GM18873 (cell line): Measurements from ENCODE around the gene GGACT.

ENCODE experiments used
- ATAC-seq: cut with Tn5 transposase; IDR thresholded peaks from one replicate; pipeline ENCODE4 v1.9.1; 2021; ENCODE audit warnings: mild to moderate bottlenecking, moderate library complexity, moderate number of reproducible peaks; ENCODE audit not compliant: unreplicated experiment, low FRiP score

The GGACT gene

GRCh38 chr13:100490692-100491091 is 97.9 kb downstream of the GGACT start:
- ATAC-seq = no peak

- no peak for ATAC-seq
Measured at GRCh38 chr13:100485265-100485664, 103.3 kb downstream of the GGACT start.

- no peak for ATAC-seq
Measured at GRCh38 chr13:100484702-100485101, 103.9 kb downstream of the GGACT start.

GRCh38 chr13:100483841-100484381 is 104.7 kb downstream of the GGACT start:
- no peak for ATAC-seq

GRCh38 chr13:100483139-100483538 is 105.5 kb downstream of the GGACT start:
- no peak for ATAC-seq

- no peak for ATAC-seq
Measured at GRCh38 chr13:100480676-100481075, 107.9 kb downstream of the GGACT start.
